ENCODE data around the gene RAB3IP. TPM values are rescaled to one million over a fixed set of nuclear protein-coding genes. Genes with fewer than 3 reads are reported as not detected.

The RAB3IP gene
- total and polyA plus RNA-seq, 11 donors: 19.7 to 37.5 (median 32.6) TPM

DNA sequence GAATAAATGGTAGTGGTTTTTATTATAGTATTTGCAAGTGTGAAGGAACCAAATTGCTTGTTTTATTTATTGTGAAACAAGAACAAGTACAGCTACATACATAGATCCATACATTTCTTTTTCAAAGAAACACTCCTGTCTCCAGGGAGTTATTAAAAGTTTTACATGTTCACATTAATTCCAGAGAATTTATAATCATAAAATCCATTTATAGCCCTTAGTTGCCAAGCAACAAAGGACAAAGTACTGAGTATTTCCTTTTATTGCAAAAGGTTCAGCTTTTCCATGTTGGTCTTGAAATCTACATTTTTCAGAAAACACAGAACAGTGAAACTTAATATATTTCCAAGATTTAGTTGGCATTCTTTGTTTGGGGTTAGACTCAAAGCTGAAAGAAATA is 95.9 kb downstream of the RAB3IP start:
- no peak for DNase-seq
- Histone ChIP-seq H3K4me3 (no peak overlapping the region), H3K27ac (no peak overlapping the region), H3K36me3 (no peaks in the 10 kb centered on the region), H3K4me1 (peaks cover 0 to 9% (median 0%) of the 10 kb centered on the region in 12 donors), H3K27me3 (no peaks in the 10 kb centered on the region), H3K9me3 (no peaks in the 10 kb centered on the region)
- intact Hi-C loops (cut with DNase I): no loop called here
- no peak for ATAC-seq
- TF ChIP-seq CTCF (IDR thresholded peaks at IDR 0.05) (no peak), POLR2A (IDR thresholded peaks at IDR 0.05) (no peak)

GRCh38 chr12:69835081-69835480 is 96.4 kb downstream of the RAB3IP start:
- Histone ChIP-seq H3K27ac (no peak overlapping the region), H3K36me3 (no peaks in the 10 kb centered on the region), H3K27me3 (no peaks in the 10 kb centered on the region), H3K4me1 (peaks cover 0 to 9% (median 0%) of the 10 kb centered on the region in 12 donors), H3K9me3 (no peaks in the 10 kb centered on the region), H3K4me3 (no peak overlapping the region)
- no peak for ATAC-seq
- WGBS, 4 donors: 44 to 64% (median 54%) methylated on average over 3 of the region's 3 CpGs
- DNase-seq: no peak
- no peak for TF ChIP-seq CTCF (IDR thresholded peaks at IDR 0.05)
- no peak for TF ChIP-seq POLR2A (IDR thresholded peaks at IDR 0.05)
- intact Hi-C loops (cut with DNase I): no loop called here

GRCh38 chr12:69836015-69836414 is 97.4 kb downstream of the RAB3IP start:
- Histone ChIP-seq H3K27ac (no peak overlapping the region), H3K4me3 (no peak overlapping the region), H3K36me3 (no peaks in the 10 kb centered on the region), H3K4me1 (peaks cover 0 to 9% (median 0%) of the 10 kb centered on the region in 12 donors), H3K9me3 (no peaks in the 10 kb centered on the region), H3K27me3 (no peaks in the 10 kb centered on the region)
- DNase-seq (no peak), ATAC-seq (no peak)
- WGBS, 4 donors: 90 to 95% (median 93%) methylated on average over 13 of the region's 13 CpGs
- intact Hi-C loops (cut with DNase I): no loop called here
- no peak for TF ChIP-seq POLR2A (IDR thresholded peaks at IDR 0.05)
- no peak for TF ChIP-seq CTCF (IDR thresholded peaks at IDR 0.05)

- no peak for TF ChIP-seq POLR2A (IDR thresholded peaks at IDR 0.05)
- no peak for TF ChIP-seq CTCF (IDR thresholded peaks at IDR 0.05)
- Histone ChIP-seq H3K27ac (no peak overlapping the region), H3K27me3 (no peaks in the 10 kb centered on the region), H3K4me1 (peaks cover 0 to 7% (median 0%) of the 10 kb centered on the region in 12 donors), H3K36me3 (no peaks in the 10 kb centered on the region), H3K4me3 (no peak overlapping the region), H3K9me3 (no peaks in the 10 kb centered on the region)
- ATAC-seq (no peak), DNase-seq (no peak)
- 81 to 98% (median 85%) methylated on average over 4 of the region's 4 CpGs for WGBS, 4 donors
- intact Hi-C loops (cut with DNase I): no loop called here
Measured at GRCh38 chr12:69837191-69837590, 98.5 kb downstream of the RAB3IP start.

Measured in heart left ventricle (tissue), 16 donors.